COLO829 (cell line): ENCODE results near the gene KDSR.

Experiments used
- DNase-seq: peaks from one replicate; pipeline ENCODE4 v3.0.0; 2012; ENCODE audit warnings: low spot score

The KDSR gene

GRCh38 chr18:63284173-63284799 lies 82.7 kb downstream of the KDSR start:
- DNase-seq, result no peak

GRCh38 chr18:63283305-63284094 lies 83.5 kb downstream of the KDSR start:
- no peak for DNase-seq

GRCh38 chr18:63282793-63283192 lies 84.2 kb downstream of the KDSR start:
- no peak for DNase-seq
